Smooth muscle cell (in vitro differentiated cells): ENCODE measurements around the gene ZNF219. TPM values are rescaled to one million over a fixed set of nuclear protein-coding genes. Genes with fewer than 3 reads are reported as not detected.
A peak's percentile ranks its signal among the peaks of the same experiment; 100 is the strongest.
"Not testable (repeated sequence)": the region's sequence is repeated elsewhere in the genome, so short reads cannot be mapped to it uniquely, and the experiment has no call there.

Experiments used
- DNase-seq: peaks from one replicate; lab custom pipeline; 2025; ENCODE audit not compliant: unreplicated experiment; lab: John Stamatoyannopoulos, UW
- H2AFZ ChIP-seq: fragments of 200-600 bp; sonication (generic); 2 replicates; pipeline ENCODE4 v1.6.0; 2016; ENCODE audit warnings: antibody characterized with exemption, low read depth, mild to moderate bottlenecking
- H3F3A ChIP-seq: fragments of 200-600 bp; sonication (generic); 2 replicates; pipeline ENCODE4 v1.6.0; 2017; ENCODE audit warnings: antibody characterized with exemption, low read depth
- H3K27ac ChIP-seq: fragments of 200-600 bp; sonication (generic); 2 replicates; pipeline ENCODE4 v1.5.1; 2016; ENCODE audit warnings: low read depth, mild to moderate bottlenecking
- H3K27me3 ChIP-seq: fragments of 200-600 bp; sonication (generic); 2 replicates; pipeline ENCODE4 v1.6.1; 2016; ENCODE audit warnings: low read depth, mild to moderate bottlenecking
- H3K36me3 ChIP-seq: fragments of 200-600 bp; sonication (generic); 2 replicates; pipeline ENCODE4 v1.5.1; 2016; ENCODE audit warnings: low read depth
- H3K4me1 ChIP-seq: fragments of 200-600 bp; sonication (generic); 2 replicates; pipeline ENCODE4 v1.5.1; 2016; ENCODE audit warnings: low read depth
- H3K4me2 ChIP-seq: fragments of 200-600 bp; sonication (generic); 2 replicates; pipeline ENCODE4 v1.6.0; 2016; ENCODE audit warnings: mild to moderate bottlenecking
- H3K4me3 ChIP-seq: fragments of 200-600 bp; sonication (generic); 2 replicates; pipeline ENCODE4 v1.5.1; 2016; ENCODE audit warnings: mild to moderate bottlenecking
- H3K79me2 ChIP-seq: fragments of 200-600 bp; sonication (generic); 2 replicates; pipeline ENCODE4 v1.6.0; 2016; ENCODE audit warnings: low read depth, mild to moderate bottlenecking
- H3K9ac ChIP-seq: fragments of 200-600 bp; sonication (generic); 2 replicates; pipeline ENCODE4 v1.6.0; 2016; ENCODE audit warnings: low read depth
- H3K9me3 ChIP-seq: fragments of 200-600 bp; sonication (generic); replicated peaks from 2 replicates; pipeline ENCODE4 v1.5.1; 2016; ENCODE audit warnings: low read depth
- H4K20me1 ChIP-seq: fragments of 200-600 bp; sonication (generic); 2 replicates; pipeline ENCODE4 v1.6.0; 2016; ENCODE audit warnings: low read depth
- CTCF ChIP-seq: fragments of 200-600 bp; sonication (generic); IDR thresholded peaks from 2 replicates; pipeline ENCODE4 v1.5.1; 2017; ENCODE audit warnings: borderline replicate concordance, mild to moderate bottlenecking, antibody characterized with exemption; ENCODE audit not compliant: insufficient read depth, poor library complexity, severe bottlenecking
- WGBS: methylation state at CpG from one replicate; pipeline ENCODE4 v1.1.7; 2016; ENCODE audit warnings: low lambda C conversion rate; 5-methylcytosine and 5-hydroxymethylcytosine counted together
- polyA plus RNA-seq: library from polyadenylated mRNA; unstranded; fragments of >200 nt; fragmentation: Nextera tagmentation; extraction: Ambion mirVana; gene quantifications from 2 replicates; pipeline ENCODE4 v1.2.1, GENCODE V29; 2016
- small RNA-seq: library from RNA; depleted of rRNA; stranded (forward); fragments of <200 nt; gene quantifications from one replicate; pipeline ENCODE3, GENCODE V24; 2014
- total RNA-seq: library from RNA; depleted of rRNA; stranded (reverse); fragments of >200 nt; gene quantifications from 2 replicates; pipeline ENCODE4 v1.2.3, GENCODE V29; 2014

ZNF219 gene
- total and polyA plus RNA-seq, 2 experiments from 2014 or later, result 8.8 to 10.0 TPM

GRCh38 chr14:21041676-21042433, 56.6 kb downstream of the ZNF219 start, which contains the start of gene RNASE7:
TSS of gene RNASE7 (plus strand) at chr14:21042362. CDS start at chr14:21042993, 631 bp downstream.
- Histone ChIP-seq H4K20me1 (no peaks in the 10 kb centered on the region), H2AFZ (no peak within 1 kb of the TSS), H3K9ac (peak within 1 kb of the TSS; percentile 71), H3K36me3 (no peaks in the 10 kb centered on the region), H3K79me2 (no peaks in the 10 kb centered on the region), H3K27ac (peak within 1 kb of the TSS; percentile 86), H3K4me3 (no peak within 1 kb of the TSS), H3K4me2 (no peak within 1 kb of the TSS), H3K27me3 (no peaks in the 10 kb centered on the region), H3F3A (no peaks in the 10 kb centered on the region), H3K4me1 (peaks cover 4% of the 10 kb centered on the region), H3K9me3 (no peaks in the 10 kb centered on the region)
- TF ChIP-seq CTCF, result no peak
- 58% methylated on average over 11 of the region's 11 CpGs for WGBS
- DNase-seq, result no peak

- not testable (repeated sequence) for H3K4me1 ChIP-seq, DNase-seq, H2AFZ ChIP-seq, H4K20me1 ChIP-seq, H3F3A ChIP-seq, H3K36me3 ChIP-seq, H3K4me3 ChIP-seq, H3K79me2 ChIP-seq, H3K9me3 ChIP-seq, H3K27me3 ChIP-seq, H3K4me2 ChIP-seq, H3K9ac ChIP-seq
- 48% methylated on average over 3 of the region's 3 CpGs for WGBS
- peak overlapping the region; percentile 86 for H3K27ac ChIP-seq
These were observed 57.5 kb downstream of the ZNF219 start for GRCh38 chr14:21040941-21041340.

- Histone ChIP-seq H3K27ac (no peak overlapping the region), H3K4me2 (no peak overlapping the region), H3K79me2 (no peaks in the 10 kb centered on the region), H4K20me1 (no peaks in the 10 kb centered on the region), H3K27me3 (no peaks in the 10 kb centered on the region), H3K9ac (no peak overlapping the region), H3K36me3 (no peaks in the 10 kb centered on the region), H3K9me3 (no peaks in the 10 kb centered on the region), H2AFZ (no peak overlapping the region), H3K4me1 (peaks cover 4% of the 10 kb centered on the region), H3F3A (no peaks in the 10 kb centered on the region), H3K4me3 (no peak overlapping the region)
- no peak for DNase-seq
- WGBS, result 57% methylated on average over 8 of the region's 8 CpGs
- TF ChIP-seq CTCF, result no peak
These were observed 58.0 kb downstream of the ZNF219 start for GRCh38 chr14:21040370-21040925.

Small RNA genes lying within 50 kb of the gene (small RNA-seq; reads per million reads assigned to genes)
- not detected for gene RNU6-252P

Other genes starting within 250 kb of the ZNF219 start
- not detected in 2 replicates for gene RNASE3, start 207.3 kb downstream of the ZNF219 start, total RNA-seq
- gene RNASE3, start 207.3 kb downstream of the ZNF219 start, polyA plus RNA-seq, result 0.26 TPM in 1 of 2 replicates, not detected in the other
- not detected in 2 replicates for gene RNASE2, start 143.2 kb downstream of the ZNF219 start, total RNA-seq
- not detected in 2 replicates for gene RNASE2, start 143.2 kb downstream of the ZNF219 start, polyA plus RNA-seq
- 70.0 and 96.3 TPM in 2 replicates for gene METTL17, start 108.7 kb downstream of the ZNF219 start, total RNA-seq
- 46.5 and 55.3 TPM in 2 replicates for gene METTL17, start 108.7 kb downstream of the ZNF219 start, polyA plus RNA-seq
- 9.1 and 10.1 TPM in 2 replicates for gene SLC39A2, start 99.4 kb downstream of the ZNF219 start, total RNA-seq
- 14.3 and 18.7 TPM in 2 replicates for gene SLC39A2, start 99.4 kb downstream of the ZNF219 start, polyA plus RNA-seq
- 31.1 and 39.8 TPM in 2 replicates for gene NDRG2, start 73.6 kb downstream of the ZNF219 start, total RNA-seq
- 40.4 and 48.4 TPM in 2 replicates for gene NDRG2, start 73.6 kb downstream of the ZNF219 start, polyA plus RNA-seq
- 1.2 TPM in 1 of 2 replicates, not detected in the other for gene TPPP2, start 68.4 kb downstream of the ZNF219 start, total RNA-seq
- gene TPPP2, start 68.4 kb downstream of the ZNF219 start, polyA plus RNA-seq, result 0.65 and 0.70 TPM in 2 replicates
- gene RNASE13, start 63.8 kb downstream of the ZNF219 start, total RNA-seq, result not detected in 2 replicates
- 0.25 TPM in 1 of 2 replicates, not detected in the other for gene RNASE13, start 63.8 kb downstream of the ZNF219 start, polyA plus RNA-seq
- 1.4 and 4.1 TPM in 2 replicates for gene RNASE7, start 56.3 kb downstream of the ZNF219 start, total RNA-seq
- gene RNASE7, start 56.3 kb downstream of the ZNF219 start, polyA plus RNA-seq, result 0.66 and 0.93 TPM in 2 replicates
- gene RNASE8, start 40.8 kb downstream of the ZNF219 start, total RNA-seq, result not detected in 2 replicates
- not detected in 2 replicates for gene RNASE8, start 40.8 kb downstream of the ZNF219 start, polyA plus RNA-seq
- gene ARHGEF40, start 28.4 kb downstream of the ZNF219 start, total RNA-seq, result 53.1 and 74.4 TPM in 2 replicates
- 67.8 and 73.5 TPM in 2 replicates for gene ARHGEF40, start 28.4 kb downstream of the ZNF219 start, polyA plus RNA-seq
- 1.0 TPM in 1 of 2 replicates, not detected in the other for gene TMEM253, start 2.4 kb upstream of the ZNF219 start, total RNA-seq
- 0.41 TPM in 1 of 2 replicates, not detected in the other for gene TMEM253, start 2.4 kb upstream of the ZNF219 start, polyA plus RNA-seq
- gene OR5AU1, start 57.4 kb upstream of the ZNF219 start, total RNA-seq, result not detected in 2 replicates
- not detected in 2 replicates for gene OR5AU1, start 57.4 kb upstream of the ZNF219 start, polyA plus RNA-seq
- 514 and 606 TPM in 2 replicates for gene HNRNPC, start 170.8 kb upstream of the ZNF219 start, total RNA-seq
- 408 TPM in 2 replicates for gene HNRNPC, start 170.8 kb upstream of the ZNF219 start, polyA plus RNA-seq
- gene RPGRIP1, start 181.4 kb upstream of the ZNF219 start, total RNA-seq, result not detected in 2 replicates
- gene RPGRIP1, start 181.4 kb upstream of the ZNF219 start, polyA plus RNA-seq, result 0.21 TPM in 1 of 2 replicates, not detected in the other